HG03469 (cell line): ENCODE data around the gene MRRF.

Experiments used
- ATAC-seq: cut with Tn5 transposase; IDR thresholded peaks from one replicate; pipeline ENCODE4 v1.9.1; 2021; ENCODE audit warnings: mild to moderate bottlenecking, moderate library complexity, moderate number of reproducible peaks; ENCODE audit not compliant: unreplicated experiment

MRRF gene

GRCh38 chr9:122376796-122377195 is 112.1 kb downstream of the MRRF start:
- no peak for ATAC-seq

- no peak for ATAC-seq
Observed at GRCh38 chr9:122377241-122378164, 112.8 kb downstream of the MRRF start.

GRCh38 chr9:122378236-122378635 is 113.6 kb downstream of the MRRF start:
- no peak for ATAC-seq

GRCh38 chr9:122379340-122379739 is 114.7 kb downstream of the MRRF start:
- no peak for ATAC-seq

- ATAC-seq, result no peak
Observed at GRCh38 chr9:122380293-122380692, 115.6 kb downstream of the MRRF start.
